Measurements from ENCODE around the gene ITGAE.

GRCh38 chr17:3770466-3770865 lies 30.5 kb downstream of the ITGAE start:
- TF ChIP-seq CTCF (IDR thresholded peaks at IDR 0.05) (no peak), POLR2AphosphoS5 (IDR thresholded peaks at IDR 0.05) (no peak), EP300 (IDR thresholded peaks at IDR 0.05) (no peak)

Data from esophagus muscularis mucosa (tissue), 4 donors.